K562 (cell line): ENCODE results near the gene ATL3. TPM values are rescaled to one million over a fixed set of nuclear protein-coding genes. Genes with fewer than 3 reads are reported as not detected.

ENCODE experiments used
- ATF1 ChIP-seq, 2 experiments: fragments of 450-650 bp in 1 of 2; IDR thresholded peaks; 2 replicates each; pipeline ENCODE4 v1.6.1; 2016; ENCODE audit warnings: missing compliant biosample characterization in 1 of 2, missing genetic modification characterization in 1 of 2
- BCOR ChIP-seq: fragments of 450-650 bp; IDR thresholded peaks from 2 replicates; pipeline ENCODE4 v1.6.1; 2016
- CBFA2T3 ChIP-seq: fragments of 450-650 bp; IDR thresholded peaks from 2 replicates; pipeline ENCODE4 v1.6.1; 2017
- DACH1 ChIP-seq: fragments of 450-650 bp; IDR thresholded peaks from 2 replicates; pipeline ENCODE4 v1.6.1; 2018; ENCODE audit not compliant: partially characterized antibody
- HIVEP1 ChIP-seq: fragments of 250-450 bp; sonication (Bioruptor Pico); IDR thresholded peaks from 2 replicates; pipeline ENCODE4 v1.4.0; 2020; ENCODE audit warnings: mild to moderate bottlenecking
- IRF9 ChIP-seq: fragments of 450-650 bp; IDR thresholded peaks from 2 replicates; pipeline ENCODE4 v1.6.1; 2016; ENCODE audit warnings: missing biosample characterization, missing genetic modification characterization
- LEF1 ChIP-seq: fragments of 450-650 bp; IDR thresholded peaks from 2 replicates; pipeline ENCODE4 v1.6.1; 2016; ENCODE audit warnings: mild to moderate bottlenecking
- NFYB ChIP-seq: IDR thresholded peaks from 2 replicates; pipeline ENCODE4 v1.6.1; 2011; ENCODE audit warnings: mild to moderate bottlenecking, moderate library complexity; ENCODE audit not compliant: insufficient read length; ENCODE audit errors: extremely low read depth
- YY1 ChIP-seq, 3 experiments: IDR thresholded peaks; 2 replicates each; pipeline ENCODE4 v1.6.1; 2011; ENCODE audit warnings: low read length in 2 of 3, mild to moderate bottlenecking in 2 of 3, moderate library complexity in 2 of 3, borderline replicate concordance in 1 of 3, control low read depth in 1 of 3, low read depth in 1 of 3; ENCODE audit not compliant: insufficient read depth in 3 of 3, insufficient replicate concordance in 2 of 3, control insufficient read depth in 1 of 3, insufficient read length in 1 of 3; ENCODE audit errors: extremely low read depth in 1 of 3
- ZBTB12 ChIP-seq: fragments of 250-450 bp; sonication (Bioruptor Pico); IDR thresholded peaks from 2 replicates; pipeline ENCODE4 v1.4.0; 2020
- ZC3H8 ChIP-seq: fragments of 450-650 bp; IDR thresholded peaks from 2 replicates; pipeline ENCODE4 v1.6.1; 2017
- ZNF280B ChIP-seq: fragments of 250-450 bp; sonication (Bioruptor Pico); IDR thresholded peaks from 2 replicates; pipeline ENCODE4 v1.5.1; 2021; ENCODE audit warnings: mild to moderate bottlenecking
- ZNF318 ChIP-seq, 2 experiments: fragments of 450-650 bp; IDR thresholded peaks; 2 replicates each; pipeline ENCODE4 v1.6.1; 2016; ENCODE audit warnings: mild to moderate bottlenecking in 2 of 2, borderline replicate concordance in 1 of 2, low read depth in 1 of 2, moderate library complexity in 1 of 2
- ZNF354B ChIP-seq: fragments of 250-450 bp; sonication (Bioruptor Pico); IDR thresholded peaks from 2 replicates; pipeline ENCODE4 v1.4.0; 2020
- ZNF384 ChIP-seq: IDR thresholded peaks from 2 replicates; pipeline ENCODE4 v1.6.1; 2012; ENCODE audit warnings: low read depth, low read length, improper control_type of control experiment
- polyA plus RNA-seq, 8 experiments: library from polyadenylated mRNA; depleted of rRNA in 4 of 8; stranded (reverse) in 5 of 8; unstranded in 3 of 8; fragments of >200 nt; fragmentation: Nextera tagmentation in 2 of 8; fragmentation: Illumina TruSeq in 1 of 8; extraction: Ambion mirVana in 2 of 8; extraction: Trizol in 1 of 8; gene quantifications; 2 replicates each; pipeline versions ENCODE4 v1.2.1 to v1.2.3, GENCODE V29; 2011 to 2014; ENCODE audit warnings: inconsistent platforms in 1 of 8, missing spikeins in 1 of 8
- total RNA-seq, 7 experiments: library from RNA; depleted of rRNA in 6 of 7; stranded (reverse); fragments of >200 nt in 6 of 7; fragmentation: Illumina TruSeq in 2 of 7; extraction: Trizol in 2 of 7; gene quantifications; 2 replicates each; pipeline versions ENCODE4 v1.2.1 to v1.2.3, GENCODE V29; 2011 to 2021; ENCODE audit warnings: low replicate concordance in 1 of 7

Gene ATL3
- total and polyA plus RNA-seq, 9 of the 15 experiments (the other 6 are each of a cell fraction or from before 2014, with no cell fraction given) = 18.2 to 39.8 (median 23.9) TPM

- no peak for TF ChIP-seq ZNF318 (IDR thresholded peaks at IDR 0.05; ENCODE audit: borderline replicate concordance in 1 of 2, low read depth in 1 of 2)
- TF ChIP-seq BCOR = no peak
- TF ChIP-seq ZBTB12 (CRISPR knock-in tag) = no peak
- TF ChIP-seq ZNF280B (CRISPR knock-in tag) = no peak
- TF ChIP-seq YY1 (IDR thresholded peaks at IDR 0.05; ENCODE audit: borderline replicate concordance in 1 of 3, control insufficient read depth in 1 of 3, extremely low read depth in 1 of 3, insufficient read depth in 3 of 3, insufficient read length in 1 of 3, insufficient replicate concordance in 2 of 3, low read depth in 1 of 3, low read length in 2 of 3) = peak; percentile 23 to 39 (median 37)
- TF ChIP-seq ZC3H8 = no peak
- no peak for TF ChIP-seq DACH1
- TF ChIP-seq ATF1 (CRISPR knock-in tag; IDR thresholded peaks at IDR 0.05) = no peak
- peak; percentile 92 for TF ChIP-seq ATF1 (tag; IDR thresholded peaks at IDR 0.05)
- no peak for TF ChIP-seq NFYB
- TF ChIP-seq ZNF384 = peak; percentile 86
- TF ChIP-seq HIVEP1 (CRISPR knock-in tag) = 0 out of 2 replicates have a peak, but pooled peaks have one; percentile 58
- TF ChIP-seq CBFA2T3 = no peak
- TF ChIP-seq IRF9 = no peak
- TF ChIP-seq ZNF354B = no peak
- TF ChIP-seq LEF1 = no peak
Observed at GRCh38 chr11:63671322-63672155, at the start of gene ATL3 (continued).
